HG03521 (cell line): ENCODE measurements around the gene CCDC9B.

Experiments
- ATAC-seq: cut with Tn5 transposase; IDR thresholded peaks from one replicate; pipeline ENCODE4 v1.9.1; 2021; ENCODE audit warnings: mild to moderate bottlenecking, moderate library complexity; ENCODE audit not compliant: unreplicated experiment

Gene CCDC9B

GRCh38 chr15:40331026-40331425, 9.7 kb downstream of the CCDC9B start:
- no peak for ATAC-seq

DNA sequence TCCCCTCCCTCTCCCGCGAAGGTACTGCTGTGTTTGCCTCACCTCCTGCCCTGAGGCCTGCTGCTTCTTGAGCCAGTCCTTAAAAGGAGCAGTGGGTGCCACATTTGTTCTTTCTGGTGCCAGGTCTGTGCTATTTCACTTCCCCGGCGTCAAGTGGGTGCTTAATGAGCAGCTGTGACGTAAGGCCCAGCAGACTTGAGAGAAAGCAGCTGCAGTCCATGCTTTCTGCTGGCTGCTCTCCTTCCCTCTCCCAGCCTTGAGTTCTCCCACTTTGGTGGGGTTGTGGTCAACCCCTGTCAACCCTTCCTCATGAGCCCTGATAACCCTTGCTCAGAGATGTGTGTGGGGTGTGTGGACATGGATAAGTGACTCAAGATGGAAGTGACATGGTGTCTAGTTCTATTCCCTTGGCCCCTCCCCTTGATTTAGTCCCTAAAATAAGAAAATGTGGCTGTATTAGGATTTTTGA, 10.3 kb downstream of the CCDC9B start:
- no peak for ATAC-seq

DNA sequence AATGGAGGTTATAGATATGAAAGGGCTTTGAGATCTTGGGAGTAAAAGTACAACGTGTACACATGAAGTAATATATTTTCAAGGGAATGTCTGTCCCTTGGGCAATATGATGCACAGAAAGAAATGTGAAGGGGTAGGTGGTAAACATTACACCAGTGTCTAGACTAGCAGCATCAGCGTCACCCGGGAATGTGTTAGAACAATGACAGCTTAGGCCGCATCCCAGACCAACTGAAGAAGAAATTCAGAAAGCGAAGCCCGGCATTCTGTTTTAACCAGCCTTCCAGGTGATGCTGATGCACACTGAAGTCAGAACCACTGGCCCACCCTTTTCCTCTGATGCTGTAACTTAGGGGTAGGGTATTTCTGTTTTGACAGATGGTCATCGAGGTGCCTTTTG, 10.9 kb downstream of the CCDC9B start:
- no peak for ATAC-seq

- ATAC-seq: no peak
Measured at GRCh38 chr15:40328751-40329150, 12.0 kb downstream of the CCDC9B start.

DNA sequence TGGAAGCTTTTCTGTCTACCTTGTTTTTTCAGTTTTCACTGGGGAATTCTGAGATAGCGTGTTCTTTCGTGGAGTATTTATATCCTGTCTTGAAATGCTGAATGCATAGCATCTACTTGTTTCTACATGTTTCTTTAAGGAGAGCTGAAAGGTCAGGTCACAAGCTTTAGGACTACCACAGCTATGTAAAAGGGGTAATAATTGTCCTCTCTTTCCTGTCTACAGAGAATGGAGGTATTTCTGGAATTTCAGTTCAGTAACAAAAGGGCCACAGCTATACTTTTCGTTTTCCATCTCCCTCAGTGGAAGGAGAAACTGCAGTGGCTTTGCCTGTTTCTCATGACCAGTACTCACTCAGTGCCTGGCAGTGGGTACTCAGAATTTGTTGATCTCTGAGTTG, 12.6 kb downstream of the CCDC9B start:
- no peak for ATAC-seq

DNA sequence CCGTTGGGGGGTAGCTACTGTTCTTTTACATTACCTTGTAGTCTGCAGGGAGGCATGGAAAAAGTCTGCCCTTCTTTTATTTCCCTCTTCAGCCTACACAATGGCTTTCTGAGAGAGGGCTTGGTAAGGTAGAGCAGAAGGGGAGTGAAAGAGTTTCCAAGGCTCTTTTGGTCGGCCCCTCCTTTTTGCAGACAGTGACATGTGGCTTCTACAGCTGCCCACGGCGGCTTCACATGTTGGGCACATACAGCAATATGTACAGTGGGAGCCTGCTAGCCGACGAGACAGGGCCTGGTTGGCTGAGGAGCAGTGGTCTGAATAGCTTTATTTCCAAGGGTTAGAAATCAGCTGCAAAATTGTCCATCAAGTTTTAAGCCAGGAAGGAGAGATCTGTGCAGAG, 13.3 kb downstream of the CCDC9B start:
- no peak for ATAC-seq

DNA sequence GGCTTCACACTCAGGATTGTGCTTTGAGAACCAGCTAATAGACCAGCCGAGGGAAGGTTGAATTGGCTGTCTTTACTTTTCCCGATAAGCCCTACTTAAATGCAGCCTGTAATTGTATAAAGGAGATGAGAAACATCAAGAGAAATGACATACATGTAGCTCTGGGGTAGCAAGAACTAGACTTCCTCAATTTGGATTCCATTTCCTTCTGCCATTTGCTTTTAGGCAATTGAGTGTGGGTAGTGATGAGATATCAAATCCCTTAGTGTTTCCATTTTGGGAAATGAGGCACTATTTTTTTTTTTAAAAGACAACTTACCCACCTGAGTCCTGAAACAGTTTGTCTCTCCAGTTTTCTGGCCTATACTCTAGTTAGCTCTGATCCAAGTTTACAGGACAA, 15.0 kb downstream of the CCDC9B start:
- no peak for ATAC-seq

DNA sequence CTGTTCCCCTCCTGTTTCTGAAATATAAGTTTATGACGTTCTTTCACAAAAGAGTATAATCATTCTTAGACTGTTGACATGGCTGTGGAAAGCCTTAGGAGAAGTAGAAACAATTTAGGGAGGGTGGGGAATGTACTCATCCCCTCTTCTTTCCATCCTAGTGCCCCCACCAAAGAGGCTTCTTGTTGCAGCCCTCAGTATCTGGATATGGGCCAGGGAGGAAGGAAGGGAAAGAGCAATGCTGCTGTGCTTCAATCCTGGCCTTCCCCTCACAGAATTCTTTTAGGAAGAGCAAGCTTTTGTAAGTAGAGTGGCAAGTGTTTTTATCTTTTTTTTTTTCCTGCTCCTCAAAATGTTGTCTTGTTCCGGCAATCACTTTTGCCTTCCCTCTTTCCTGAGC, 15.6 kb downstream of the CCDC9B start:
- ATAC-seq: no peak

GRCh38 chr15:40323953-40324937, 16.5 kb downstream of the CCDC9B start:
- peak; percentile 8 for ATAC-seq

DNA sequence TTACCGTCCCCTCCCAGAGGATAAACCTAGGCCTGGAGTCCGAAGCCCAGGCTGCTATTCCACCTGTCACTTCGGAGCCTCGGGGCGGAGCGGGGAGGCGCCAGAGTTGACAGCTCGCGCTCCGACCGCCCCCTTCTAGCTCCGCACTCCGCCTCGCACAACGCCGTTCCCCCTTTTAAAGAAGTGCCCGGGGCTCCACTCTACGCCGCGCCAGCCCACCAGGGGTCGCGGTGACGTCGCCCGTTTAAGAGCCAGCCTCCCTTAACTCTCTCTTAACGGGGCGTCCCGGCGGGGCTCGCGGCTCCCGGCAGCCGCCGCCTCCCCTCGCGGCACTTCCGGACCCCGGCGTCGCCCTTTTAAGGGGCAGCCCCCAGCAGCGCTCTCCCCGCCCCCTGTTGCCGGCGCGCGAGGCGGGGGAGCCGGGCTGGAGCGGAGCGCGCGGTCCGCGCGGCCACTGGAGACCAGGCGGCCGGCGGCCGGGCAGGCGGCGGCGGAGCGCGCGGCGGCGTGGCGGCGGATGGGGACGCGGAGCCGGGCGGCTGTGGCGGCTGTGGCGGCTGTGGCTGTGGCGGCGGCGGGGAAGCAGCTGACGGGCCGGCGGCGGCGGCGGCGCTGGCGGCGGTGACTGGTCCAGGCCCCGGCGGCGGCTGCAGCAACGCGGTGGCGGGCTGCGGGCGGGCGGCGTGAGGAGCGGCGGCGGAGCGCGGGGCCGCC, 17.3 kb downstream of the CCDC9B start, which contains the start of gene INAFM2:
Gene INAFM2, plus strand, starts transcription at position 454 of the 714 bp plus-strand sequence. CDS start 364 bp downstream, outside the sequence.
- ATAC-seq: peak; percentile 81

- ATAC-seq: no peak
Measured at GRCh38 chr15:40322531-40323238, 18.1 kb downstream of the CCDC9B start.

- ATAC-seq: no peak
Measured at GRCh38 chr15:40320931-40321371, 19.8 kb downstream of the CCDC9B start.

- no peak for ATAC-seq
Measured at GRCh38 chr15:40320409-40320808, 20.3 kb downstream of the CCDC9B start.

DNA sequence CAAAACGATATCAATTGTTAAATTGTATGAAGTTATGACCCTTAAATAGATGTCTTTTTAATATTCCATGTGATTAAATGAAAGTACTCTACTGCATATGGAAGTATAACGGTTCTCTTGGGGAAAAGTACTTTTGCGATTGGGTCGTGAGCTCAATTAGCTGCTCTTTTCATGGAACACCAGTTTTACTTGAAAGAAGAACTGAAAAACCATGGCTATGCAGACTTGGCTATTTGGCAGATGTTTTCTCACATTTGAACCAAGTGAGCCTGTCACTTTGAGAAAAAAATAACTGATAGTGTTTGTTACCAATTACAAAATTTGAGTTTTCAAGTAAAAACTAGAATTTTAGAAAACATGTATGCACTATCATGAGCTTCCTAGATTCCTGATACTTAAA, 23.2 kb downstream of the CCDC9B start:
- ATAC-seq: no peak

DNA sequence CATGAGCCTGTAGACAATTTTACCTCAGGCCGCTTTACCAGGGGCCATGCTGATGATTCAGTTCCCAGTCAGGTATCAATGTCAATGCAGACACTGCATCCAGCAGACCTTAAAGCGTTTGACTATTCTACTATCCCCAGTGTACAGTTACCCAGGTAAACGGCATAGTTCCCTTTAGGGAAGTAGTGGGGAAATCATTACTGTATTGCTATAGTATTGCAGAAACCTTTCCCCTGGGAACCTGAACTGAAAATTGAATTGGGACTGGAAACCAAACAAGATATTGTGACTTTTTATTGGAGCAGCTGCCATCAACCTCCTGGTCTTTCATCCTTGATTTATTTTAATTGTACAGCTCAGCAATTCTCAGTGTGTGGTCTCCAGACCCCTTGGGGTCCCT, 23.8 kb downstream of the CCDC9B start:
- no peak for ATAC-seq

DNA sequence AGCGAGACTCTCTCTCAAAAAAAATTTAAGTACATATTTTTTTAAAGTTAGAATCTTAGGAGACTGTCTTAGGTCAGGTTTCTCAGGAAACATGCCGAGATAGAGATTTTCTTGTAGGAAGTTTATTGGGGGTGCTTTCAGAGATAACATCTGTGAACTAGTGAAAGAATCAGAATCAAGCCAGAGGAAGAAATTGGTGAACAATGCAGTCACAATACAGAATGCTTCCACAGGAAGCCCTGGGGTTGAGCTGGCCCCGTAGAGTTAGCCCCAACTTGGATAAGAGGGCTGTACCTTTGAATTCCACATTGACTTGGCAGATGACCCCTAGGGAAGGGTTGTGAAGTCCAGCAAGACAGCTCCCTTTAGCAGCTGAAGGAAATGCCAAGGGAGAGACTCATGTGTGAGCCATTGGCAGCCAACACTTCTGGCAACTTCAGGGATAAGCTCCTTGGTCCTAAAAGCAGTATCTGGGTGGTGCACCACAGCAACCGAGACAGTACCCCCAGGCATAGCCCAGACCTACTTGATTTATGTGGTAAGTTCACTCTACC, 25.9 kb downstream of the CCDC9B start:
- no peak for ATAC-seq

GRCh38 chr15:40313531-40314398, 27.0 kb downstream of the CCDC9B start:
- no peak for ATAC-seq

DNA sequence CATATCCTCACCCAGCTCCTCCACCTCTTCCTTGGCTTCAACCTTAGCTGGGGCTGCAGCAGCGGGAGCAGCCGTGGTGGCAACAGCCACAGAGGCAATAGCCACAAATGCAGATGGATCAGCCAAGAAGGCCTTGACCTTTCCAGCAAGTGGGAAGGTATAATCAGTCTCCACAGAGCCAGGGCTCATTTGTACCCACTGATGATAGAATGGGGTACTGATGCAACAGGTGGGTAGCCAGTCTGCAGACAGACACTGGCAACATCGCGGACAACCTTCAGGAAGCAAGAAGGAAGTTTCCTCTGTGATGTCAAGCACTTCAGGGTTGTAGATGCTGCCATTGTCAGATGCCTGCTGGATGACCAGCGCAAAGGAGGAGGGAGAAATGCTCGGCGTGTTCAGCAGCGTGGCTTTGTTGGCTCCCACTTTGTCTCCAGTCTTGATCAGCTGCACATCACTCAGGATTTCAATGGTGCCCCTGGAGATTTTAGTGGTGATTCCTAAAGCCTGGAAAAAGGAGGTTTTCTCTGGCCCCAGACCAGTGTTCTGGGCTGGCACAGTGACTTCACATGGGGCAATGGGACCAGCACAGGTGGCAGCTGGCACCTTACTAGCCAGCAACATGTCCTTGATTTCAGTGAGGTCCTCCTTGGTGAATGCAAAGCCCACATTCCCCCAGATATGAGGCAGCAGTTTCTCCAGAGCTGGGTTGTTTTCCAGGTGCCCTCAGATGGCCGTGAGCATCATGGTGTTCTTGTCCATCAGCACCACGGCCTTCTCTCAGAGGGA, 28.2 kb downstream of the CCDC9B start:
- no peak for ATAC-seq

DNA sequence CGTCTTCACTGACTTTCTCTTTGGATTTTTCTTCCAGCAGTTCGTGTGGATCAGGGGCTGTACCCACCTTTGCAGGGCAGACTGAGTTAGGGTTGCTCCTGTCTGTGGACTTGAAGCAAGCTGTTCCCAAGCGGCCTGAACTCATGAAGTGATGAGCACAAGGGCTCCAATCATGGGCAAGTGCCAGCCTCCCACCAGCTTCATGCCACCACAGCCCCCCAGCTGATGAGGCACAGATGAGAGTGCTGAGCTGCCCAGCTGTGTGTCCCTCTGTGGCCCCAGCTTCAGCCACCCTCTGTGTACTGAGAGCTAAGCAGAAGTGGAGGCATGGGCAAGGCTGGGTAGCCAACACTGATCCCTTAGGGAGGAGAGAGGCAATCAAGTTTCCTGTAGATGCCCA, 29.7 kb downstream of the CCDC9B start:
- no peak for ATAC-seq
